C4-2B (cell line): ENCODE data around the gene CDH11.

Experiments used
- H3K27ac ChIP-seq: fragments of 450-650 bp; 2 replicates; pipeline ENCODE4 v1.5.1; 2017
- ZFX ChIP-seq: fragments of 450-650 bp; IDR thresholded peaks from 2 replicates; pipeline ENCODE4 v1.6.1; 2017
- TF ChIP-seq, protein P1 (sequence below): fragments of 450-650 bp; conservative IDR thresholded peaks from 2 replicates; pipeline ENCODE4 v1.5.1; 2017; ENCODE audit warnings: mild to moderate bottlenecking

Gene CDH11

DNA sequence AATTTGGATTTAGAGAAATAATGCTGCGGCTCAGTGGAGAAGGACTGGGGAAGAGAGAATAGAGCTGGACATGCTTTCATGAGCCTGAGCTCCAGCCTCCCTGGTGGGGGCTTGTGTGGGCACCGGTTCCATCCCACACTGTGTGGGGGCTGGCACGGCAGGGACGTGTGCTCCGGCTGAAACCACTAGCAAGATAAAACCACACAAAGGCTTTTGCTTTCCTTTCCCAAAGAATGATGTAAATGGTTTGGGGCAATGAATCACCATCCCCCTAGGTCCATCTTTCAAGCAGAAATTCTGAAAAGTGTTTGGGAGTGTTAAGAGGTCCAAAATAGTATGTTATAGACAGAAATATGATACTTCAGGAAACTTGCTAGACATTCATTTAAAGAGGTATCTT lies 77.0 kb downstream of the CDH11 start:
- TF ChIP-seq ZFX: no peak
- TF ChIP-seq, protein P1, sequence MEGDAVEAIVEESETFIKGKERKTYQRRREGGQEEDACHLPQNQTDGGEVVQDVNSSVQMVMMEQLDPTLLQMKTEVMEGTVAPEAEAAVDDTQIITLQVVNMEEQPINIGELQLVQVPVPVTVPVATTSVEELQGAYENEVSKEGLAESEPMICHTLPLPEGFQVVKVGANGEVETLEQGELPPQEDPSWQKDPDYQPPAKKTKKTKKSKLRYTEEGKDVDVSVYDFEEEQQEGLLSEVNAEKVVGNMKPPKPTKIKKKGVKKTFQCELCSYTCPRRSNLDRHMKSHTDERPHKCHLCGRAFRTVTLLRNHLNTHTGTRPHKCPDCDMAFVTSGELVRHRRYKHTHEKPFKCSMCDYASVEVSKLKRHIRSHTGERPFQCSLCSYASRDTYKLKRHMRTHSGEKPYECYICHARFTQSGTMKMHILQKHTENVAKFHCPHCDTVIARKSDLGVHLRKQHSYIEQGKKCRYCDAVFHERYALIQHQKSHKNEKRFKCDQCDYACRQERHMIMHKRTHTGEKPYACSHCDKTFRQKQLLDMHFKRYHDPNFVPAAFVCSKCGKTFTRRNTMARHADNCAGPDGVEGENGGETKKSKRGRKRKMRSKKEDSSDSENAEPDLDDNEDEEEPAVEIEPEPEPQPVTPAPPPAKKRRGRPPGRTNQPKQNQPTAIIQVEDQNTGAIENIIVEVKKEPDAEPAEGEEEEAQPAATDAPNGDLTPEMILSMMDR: no peak
- H3K27ac ChIP-seq: no peak overlapping the region

DNA sequence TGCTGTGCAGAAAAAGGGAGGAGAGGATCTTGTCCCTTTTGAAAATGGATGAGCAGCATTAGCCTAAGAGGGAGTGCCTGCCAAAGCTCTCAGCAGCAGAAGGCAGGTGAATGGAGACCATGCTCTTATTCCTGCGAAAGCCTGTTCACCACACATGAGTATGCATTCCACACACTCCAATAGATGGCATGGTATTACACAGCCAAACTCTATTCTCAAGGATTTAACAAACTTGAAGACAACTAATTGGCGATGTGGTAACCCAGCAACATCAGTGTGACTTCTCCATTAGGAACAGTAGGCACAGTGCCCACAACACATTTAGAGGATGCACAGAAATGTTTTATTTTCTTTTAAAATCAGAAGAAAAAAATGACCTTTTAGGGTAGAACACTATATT lies 77.8 kb downstream of the CDH11 start:
- no peak overlapping the region for H3K27ac ChIP-seq
- TF ChIP-seq, protein P1: no peak
- no peak for TF ChIP-seq ZFX

DNA sequence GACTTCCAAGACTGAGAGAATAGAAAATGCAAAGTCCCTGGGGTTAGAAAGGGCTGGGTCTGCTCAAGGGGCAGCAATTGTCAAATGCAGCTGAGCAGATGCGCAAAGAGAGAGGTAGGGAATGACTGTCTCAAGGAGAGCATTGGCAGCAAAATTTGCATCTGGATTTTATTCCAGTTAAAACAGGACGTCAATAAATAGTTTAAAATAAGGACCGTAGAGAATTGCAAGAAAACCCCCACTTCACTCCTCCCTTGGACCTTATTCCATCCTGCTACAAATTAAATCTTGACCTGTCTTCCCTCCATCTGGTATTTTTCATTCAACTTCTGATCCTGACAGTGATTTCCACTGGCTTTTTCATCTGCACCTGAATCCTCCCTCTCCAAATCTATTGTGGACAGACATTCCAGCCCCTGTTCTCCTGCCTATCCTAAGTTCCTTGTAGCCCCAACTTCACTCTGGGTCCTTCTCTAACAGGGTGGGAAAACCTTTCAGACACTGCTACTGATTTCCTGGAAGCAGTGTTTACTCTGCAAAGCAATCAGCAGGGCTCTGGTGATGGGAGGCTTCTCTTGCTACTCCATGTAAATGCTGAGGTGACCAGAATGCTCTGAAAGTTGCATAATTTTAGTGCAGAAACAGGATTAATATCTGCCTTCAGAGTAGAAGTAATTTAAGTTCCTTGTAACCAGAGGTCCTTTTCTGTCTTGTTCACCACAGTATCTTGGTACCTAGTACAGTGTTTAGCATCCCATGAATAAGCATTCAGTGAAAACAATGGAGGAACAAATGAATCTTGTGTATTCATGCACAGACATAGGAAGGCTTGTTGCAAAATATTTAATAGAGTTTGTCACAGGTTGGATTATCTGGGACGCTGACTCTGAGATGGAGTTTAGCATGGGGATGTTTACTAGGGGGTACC lies 79.2 kb downstream of the CDH11 start:
- no peak for TF ChIP-seq ZFX
- TF ChIP-seq, protein P1: no peak
- H3K27ac ChIP-seq: no peak overlapping the region

DNA sequence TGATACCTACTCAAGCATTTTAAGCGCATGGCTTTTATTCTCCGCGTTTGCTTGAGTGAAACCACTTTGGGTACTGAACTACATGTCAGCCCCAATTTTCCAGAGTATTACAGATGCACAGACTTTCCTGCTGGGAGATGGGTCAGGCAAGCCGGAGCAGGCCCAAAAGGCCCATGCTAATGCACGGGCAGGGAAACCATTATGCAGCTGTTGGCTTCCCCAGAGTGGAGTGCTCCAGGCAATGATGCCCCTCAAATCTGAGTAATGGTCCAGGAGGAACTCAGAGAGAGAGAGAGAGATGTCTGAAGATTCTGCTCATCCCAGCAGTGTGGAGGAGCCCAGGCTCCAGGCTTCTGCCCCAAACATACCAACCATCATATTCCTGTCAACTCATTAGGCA lies 80.2 kb downstream of the CDH11 start:
- TF ChIP-seq ZFX: no peak
- TF ChIP-seq, protein P1: no peak
- H3K27ac ChIP-seq: no peak overlapping the region

DNA sequence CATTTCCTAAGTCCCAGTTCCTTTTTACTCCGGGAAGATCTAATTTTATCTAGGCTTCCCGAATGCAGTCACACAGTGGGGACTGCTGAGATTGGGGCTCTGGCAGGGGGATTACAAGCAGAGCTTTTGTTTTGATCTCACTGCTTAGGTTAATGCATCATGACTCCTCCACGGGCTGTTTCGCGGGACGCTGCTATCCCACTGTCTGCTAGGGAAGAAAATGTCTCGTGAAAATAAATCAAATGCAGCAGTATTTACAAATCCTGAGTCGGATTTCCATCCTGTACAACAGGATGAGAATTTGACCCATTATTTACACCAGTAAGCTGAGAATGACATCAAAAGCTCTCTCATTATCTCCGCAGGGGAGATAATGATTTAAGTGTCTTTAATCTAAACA lies 83.8 kb downstream of the CDH11 start:
- TF ChIP-seq, protein P1: no peak
- no peak for TF ChIP-seq ZFX
- no peak overlapping the region for H3K27ac ChIP-seq

DNA sequence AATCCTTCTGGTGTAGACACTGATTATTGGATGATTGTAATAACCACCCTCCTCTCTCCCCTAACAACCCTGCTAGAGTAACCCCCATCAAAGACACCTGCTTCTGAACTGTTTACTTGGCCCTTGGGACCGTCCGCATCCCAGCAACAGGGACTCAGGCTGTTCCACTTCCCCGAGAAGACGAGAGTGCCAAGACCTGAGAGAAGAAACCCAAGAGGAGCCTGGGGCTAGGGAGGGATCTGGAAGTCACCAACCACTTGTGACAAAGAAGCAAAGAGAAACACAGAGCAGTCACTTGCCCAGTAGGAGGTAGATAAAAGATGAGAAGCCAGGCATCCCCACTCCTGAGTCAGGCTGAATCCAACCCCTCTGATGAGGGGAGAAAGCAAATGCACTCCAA lies 84.3 kb downstream of the CDH11 start:
- TF ChIP-seq, protein P1: no peak
- no peak for TF ChIP-seq ZFX
- no peak overlapping the region for H3K27ac ChIP-seq

DNA sequence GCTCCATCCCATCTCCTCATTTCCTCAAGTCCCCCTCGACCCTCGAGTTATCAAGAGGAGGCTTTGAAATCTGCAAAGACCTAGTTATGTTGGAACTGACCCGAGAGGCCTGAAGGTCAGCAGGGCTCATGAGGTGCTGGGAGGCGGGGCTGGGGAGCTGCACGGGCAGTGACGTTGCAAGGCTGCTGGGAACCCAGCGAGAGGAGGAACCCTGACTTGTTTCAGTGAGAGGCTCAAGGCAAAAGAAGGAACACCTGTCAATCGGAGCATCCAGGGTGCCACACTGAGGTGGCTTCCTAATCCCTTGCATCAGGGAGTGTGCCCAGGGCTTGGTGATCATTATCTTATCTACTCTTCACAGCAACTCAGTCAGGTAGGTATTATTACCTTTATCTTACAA lies 86.9 kb downstream of the CDH11 start:
- H3K27ac ChIP-seq: no peak overlapping the region
- TF ChIP-seq, protein P1: no peak
- no peak for TF ChIP-seq ZFX
